Measurements from ENCODE around the gene CCND2.

DNA sequence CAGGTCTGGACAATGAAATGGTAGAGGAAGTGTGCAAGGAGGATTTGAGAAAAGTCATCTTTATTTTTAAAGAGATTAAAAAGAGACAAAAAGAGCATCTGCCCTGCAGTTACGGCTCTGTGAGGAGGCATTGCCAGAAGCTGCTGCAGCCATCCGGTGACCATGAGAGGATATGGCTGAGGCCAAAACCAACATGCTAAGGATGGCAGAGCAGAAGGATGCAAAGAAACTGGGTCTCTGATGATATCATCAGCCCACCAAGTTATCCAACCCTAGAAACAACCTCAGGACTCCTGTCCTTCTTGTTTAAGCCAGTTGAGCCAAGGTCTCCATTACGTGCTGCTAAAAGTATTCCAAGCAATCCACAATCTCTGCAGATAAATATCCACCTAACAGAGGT lies 48.0 kb upstream of the CCND2 start:
- TF ChIP-seq, protein P1, sequence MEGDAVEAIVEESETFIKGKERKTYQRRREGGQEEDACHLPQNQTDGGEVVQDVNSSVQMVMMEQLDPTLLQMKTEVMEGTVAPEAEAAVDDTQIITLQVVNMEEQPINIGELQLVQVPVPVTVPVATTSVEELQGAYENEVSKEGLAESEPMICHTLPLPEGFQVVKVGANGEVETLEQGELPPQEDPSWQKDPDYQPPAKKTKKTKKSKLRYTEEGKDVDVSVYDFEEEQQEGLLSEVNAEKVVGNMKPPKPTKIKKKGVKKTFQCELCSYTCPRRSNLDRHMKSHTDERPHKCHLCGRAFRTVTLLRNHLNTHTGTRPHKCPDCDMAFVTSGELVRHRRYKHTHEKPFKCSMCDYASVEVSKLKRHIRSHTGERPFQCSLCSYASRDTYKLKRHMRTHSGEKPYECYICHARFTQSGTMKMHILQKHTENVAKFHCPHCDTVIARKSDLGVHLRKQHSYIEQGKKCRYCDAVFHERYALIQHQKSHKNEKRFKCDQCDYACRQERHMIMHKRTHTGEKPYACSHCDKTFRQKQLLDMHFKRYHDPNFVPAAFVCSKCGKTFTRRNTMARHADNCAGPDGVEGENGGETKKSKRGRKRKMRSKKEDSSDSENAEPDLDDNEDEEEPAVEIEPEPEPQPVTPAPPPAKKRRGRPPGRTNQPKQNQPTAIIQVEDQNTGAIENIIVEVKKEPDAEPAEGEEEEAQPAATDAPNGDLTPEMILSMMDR (IDR thresholded peaks at IDR 0.05; ENCODE audit: poor library complexity) = no peak
- no peak for TF ChIP-seq EZH2 (IDR thresholded peaks at IDR 0.05; ENCODE audit: borderline replicate concordance)

Data from hepatocyte (in vitro differentiated cells).